Measurements from ENCODE around the gene PCNP. TPM values are rescaled to one million over a fixed set of nuclear protein-coding genes. Genes with fewer than 3 reads are reported as not detected.

PCNP gene
- total and polyA plus RNA-seq, 9 of the 15 experiments (the other 6 are each of a cell fraction or from before 2014, with no cell fraction given), result 54.3 to 170 (median 150) TPM

DNA sequence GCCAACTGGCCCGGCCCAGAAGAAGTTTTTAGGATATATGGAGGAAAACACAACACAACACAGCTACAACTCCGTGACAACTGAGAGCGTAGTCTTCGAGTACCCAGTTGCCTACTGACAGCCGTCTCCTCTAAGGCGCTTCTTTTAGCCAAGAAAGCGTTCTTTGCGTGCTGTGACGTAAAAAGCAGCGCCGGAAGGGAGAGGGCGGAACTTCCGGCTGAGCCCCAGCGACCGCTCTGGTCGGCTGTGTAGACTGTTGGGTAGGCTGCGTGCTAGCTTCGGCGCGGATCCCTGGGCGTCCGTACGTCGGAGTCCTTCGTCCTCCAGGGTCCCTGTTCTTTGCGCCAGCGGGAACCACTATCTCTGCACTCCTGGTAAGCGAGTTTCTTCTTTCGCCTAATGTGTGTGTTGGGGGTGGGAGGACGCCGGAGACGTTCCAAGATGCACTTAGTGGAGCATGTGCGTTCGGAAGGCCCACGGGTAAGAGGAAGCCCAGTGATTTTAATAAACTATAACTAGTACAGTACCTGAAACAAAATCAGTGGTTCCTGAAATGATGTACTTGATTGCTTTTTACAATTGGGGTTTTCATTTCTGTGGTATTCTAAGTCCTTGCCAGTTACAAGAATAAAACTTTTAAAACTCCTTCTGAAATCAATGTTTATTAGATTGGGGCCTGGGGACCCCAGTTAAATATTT lies 12.2 kb upstream of the PCNP start, which contains the start of gene TRMT10C (continued):
- TF ChIP-seq, protein P1, sequence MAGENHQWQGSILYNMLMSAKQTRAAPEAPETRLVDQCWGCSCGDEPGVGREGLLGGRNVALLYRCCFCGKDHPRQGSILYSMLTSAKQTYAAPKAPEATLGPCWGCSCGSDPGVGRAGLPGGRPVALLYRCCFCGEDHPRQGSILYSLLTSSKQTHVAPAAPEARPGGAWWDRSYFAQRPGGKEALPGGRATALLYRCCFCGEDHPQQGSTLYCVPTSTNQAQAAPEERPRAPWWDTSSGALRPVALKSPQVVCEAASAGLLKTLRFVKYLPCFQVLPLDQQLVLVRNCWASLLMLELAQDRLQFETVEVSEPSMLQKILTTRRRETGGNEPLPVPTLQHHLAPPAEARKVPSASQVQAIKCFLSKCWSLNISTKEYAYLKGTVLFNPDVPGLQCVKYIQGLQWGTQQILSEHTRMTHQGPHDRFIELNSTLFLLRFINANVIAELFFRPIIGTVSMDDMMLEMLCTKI (IDR thresholded peaks at IDR 0.05; ENCODE audit: partially characterized antibody), result no peak
- TF ChIP-seq KDM4B (IDR thresholded peaks at IDR 0.05; ENCODE audit: borderline replicate concordance in 2 of 2, low read depth in 1 of 2) (0 out of 4 replicates have a peak, but pooled peaks of 1 of the 2 experiments have one; percentile 46), SLC30A9 (CRISPR knock-in tag; IDR thresholded peaks at IDR 0.05) (no peak), ZKSCAN1 (IDR thresholded peaks at IDR 0.05; ENCODE audit: low read depth, low read length) (no peak), ETS2 (tag; IDR thresholded peaks at IDR 0.05; ENCODE audit: borderline replicate concordance, poor library complexity, severe bottlenecking) (no peak), MAFG (tag; conservative IDR thresholded peaks at IDR 0.05) (no peak)
- TF ChIP-seq, protein P2, sequence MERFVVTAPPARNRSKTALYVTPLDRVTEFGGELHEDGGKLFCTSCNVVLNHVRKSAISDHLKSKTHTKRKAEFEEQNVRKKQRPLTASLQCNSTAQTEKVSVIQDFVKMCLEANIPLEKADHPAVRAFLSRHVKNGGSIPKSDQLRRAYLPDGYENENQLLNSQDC (CRISPR knock-in tag; IDR thresholded peaks at IDR 0.05), result no peak
- TF ChIP-seq, protein P3, sequence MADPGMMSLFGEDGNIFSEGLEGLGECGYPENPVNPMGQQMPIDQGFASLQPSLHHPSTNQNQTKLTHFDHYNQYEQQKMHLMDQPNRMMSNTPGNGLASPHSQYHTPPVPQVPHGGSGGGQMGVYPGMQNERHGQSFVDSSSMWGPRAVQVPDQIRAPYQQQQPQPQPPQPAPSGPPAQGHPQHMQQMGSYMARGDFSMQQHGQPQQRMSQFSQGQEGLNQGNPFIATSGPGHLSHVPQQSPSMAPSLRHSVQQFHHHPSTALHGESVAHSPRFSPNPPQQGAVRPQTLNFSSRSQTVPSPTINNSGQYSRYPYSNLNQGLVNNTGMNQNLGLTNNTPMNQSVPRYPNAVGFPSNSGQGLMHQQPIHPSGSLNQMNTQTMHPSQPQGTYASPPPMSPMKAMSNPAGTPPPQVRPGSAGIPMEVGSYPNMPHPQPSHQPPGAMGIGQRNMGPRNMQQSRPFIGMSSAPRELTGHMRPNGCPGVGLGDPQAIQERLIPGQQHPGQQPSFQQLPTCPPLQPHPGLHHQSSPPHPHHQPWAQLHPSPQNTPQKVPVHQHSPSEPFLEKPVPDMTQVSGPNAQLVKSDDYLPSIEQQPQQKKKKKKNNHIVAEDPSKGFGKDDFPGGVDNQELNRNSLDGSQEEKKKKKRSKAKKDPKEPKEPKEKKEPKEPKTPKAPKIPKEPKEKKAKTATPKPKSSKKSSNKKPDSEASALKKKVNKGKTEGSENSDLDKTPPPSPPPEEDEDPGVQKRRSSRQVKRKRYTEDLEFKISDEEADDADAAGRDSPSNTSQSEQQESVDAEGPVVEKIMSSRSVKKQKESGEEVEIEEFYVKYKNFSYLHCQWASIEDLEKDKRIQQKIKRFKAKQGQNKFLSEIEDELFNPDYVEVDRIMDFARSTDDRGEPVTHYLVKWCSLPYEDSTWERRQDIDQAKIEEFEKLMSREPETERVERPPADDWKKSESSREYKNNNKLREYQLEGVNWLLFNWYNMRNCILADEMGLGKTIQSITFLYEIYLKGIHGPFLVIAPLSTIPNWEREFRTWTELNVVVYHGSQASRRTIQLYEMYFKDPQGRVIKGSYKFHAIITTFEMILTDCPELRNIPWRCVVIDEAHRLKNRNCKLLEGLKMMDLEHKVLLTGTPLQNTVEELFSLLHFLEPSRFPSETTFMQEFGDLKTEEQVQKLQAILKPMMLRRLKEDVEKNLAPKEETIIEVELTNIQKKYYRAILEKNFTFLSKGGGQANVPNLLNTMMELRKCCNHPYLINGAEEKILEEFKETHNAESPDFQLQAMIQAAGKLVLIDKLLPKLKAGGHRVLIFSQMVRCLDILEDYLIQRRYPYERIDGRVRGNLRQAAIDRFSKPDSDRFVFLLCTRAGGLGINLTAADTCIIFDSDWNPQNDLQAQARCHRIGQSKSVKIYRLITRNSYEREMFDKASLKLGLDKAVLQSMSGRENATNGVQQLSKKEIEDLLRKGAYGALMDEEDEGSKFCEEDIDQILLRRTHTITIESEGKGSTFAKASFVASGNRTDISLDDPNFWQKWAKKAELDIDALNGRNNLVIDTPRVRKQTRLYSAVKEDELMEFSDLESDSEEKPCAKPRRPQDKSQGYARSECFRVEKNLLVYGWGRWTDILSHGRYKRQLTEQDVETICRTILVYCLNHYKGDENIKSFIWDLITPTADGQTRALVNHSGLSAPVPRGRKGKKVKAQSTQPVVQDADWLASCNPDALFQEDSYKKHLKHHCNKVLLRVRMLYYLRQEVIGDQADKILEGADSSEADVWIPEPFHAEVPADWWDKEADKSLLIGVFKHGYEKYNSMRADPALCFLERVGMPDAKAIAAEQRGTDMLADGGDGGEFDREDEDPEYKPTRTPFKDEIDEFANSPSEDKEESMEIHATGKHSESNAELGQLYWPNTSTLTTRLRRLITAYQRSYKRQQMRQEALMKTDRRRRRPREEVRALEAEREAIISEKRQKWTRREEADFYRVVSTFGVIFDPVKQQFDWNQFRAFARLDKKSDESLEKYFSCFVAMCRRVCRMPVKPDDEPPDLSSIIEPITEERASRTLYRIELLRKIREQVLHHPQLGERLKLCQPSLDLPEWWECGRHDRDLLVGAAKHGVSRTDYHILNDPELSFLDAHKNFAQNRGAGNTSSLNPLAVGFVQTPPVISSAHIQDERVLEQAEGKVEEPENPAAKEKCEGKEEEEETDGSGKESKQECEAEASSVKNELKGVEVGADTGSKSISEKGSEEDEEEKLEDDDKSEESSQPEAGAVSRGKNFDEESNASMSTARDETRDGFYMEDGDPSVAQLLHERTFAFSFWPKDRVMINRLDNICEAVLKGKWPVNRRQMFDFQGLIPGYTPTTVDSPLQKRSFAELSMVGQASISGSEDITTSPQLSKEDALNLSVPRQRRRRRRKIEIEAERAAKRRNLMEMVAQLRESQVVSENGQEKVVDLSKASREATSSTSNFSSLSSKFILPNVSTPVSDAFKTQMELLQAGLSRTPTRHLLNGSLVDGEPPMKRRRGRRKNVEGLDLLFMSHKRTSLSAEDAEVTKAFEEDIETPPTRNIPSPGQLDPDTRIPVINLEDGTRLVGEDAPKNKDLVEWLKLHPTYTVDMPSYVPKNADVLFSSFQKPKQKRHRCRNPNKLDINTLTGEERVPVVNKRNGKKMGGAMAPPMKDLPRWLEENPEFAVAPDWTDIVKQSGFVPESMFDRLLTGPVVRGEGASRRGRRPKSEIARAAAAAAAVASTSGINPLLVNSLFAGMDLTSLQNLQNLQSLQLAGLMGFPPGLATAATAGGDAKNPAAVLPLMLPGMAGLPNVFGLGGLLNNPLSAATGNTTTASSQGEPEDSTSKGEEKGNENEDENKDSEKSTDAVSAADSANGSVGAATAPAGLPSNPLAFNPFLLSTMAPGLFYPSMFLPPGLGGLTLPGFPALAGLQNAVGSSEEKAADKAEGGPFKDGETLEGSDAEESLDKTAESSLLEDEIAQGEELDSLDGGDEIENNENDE (IDR thresholded peaks at IDR 0.05; ENCODE audit: low read depth, low read length), result no peak
- TF ChIP-seq, protein P4, sequence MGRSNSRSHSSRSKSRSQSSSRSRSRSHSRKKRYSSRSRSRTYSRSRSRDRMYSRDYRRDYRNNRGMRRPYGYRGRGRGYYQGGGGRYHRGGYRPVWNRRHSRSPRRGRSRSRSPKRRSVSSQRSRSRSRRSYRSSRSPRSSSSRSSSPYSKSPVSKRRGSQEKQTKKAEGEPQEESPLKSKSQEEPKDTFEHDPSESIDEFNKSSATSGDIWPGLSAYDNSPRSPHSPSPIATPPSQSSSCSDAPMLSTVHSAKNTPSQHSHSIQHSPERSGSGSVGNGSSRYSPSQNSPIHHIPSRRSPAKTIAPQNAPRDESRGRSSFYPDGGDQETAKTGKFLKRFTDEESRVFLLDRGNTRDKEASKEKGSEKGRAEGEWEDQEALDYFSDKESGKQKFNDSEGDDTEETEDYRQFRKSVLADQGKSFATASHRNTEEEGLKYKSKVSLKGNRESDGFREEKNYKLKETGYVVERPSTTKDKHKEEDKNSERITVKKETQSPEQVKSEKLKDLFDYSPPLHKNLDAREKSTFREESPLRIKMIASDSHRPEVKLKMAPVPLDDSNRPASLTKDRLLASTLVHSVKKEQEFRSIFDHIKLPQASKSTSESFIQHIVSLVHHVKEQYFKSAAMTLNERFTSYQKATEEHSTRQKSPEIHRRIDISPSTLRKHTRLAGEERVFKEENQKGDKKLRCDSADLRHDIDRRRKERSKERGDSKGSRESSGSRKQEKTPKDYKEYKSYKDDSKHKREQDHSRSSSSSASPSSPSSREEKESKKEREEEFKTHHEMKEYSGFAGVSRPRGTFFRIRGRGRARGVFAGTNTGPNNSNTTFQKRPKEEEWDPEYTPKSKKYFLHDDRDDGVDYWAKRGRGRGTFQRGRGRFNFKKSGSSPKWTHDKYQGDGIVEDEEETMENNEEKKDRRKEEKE (IDR thresholded peaks at IDR 0.05; ENCODE audit: borderline replicate concordance in 1 of 2, control insufficient read depth in 1 of 2, low read depth in 2 of 2, low read length in 1 of 2), result no peak

All from K562 (cell line).